Measurements from ENCODE around the gene CENPO. TPM values are rescaled to one million over a fixed set of nuclear protein-coding genes. Genes with fewer than 3 reads are reported as not detected.

CENPO gene
- total RNA-seq, 1 experiment from 2014 or later: 38.6 TPM

DNA sequence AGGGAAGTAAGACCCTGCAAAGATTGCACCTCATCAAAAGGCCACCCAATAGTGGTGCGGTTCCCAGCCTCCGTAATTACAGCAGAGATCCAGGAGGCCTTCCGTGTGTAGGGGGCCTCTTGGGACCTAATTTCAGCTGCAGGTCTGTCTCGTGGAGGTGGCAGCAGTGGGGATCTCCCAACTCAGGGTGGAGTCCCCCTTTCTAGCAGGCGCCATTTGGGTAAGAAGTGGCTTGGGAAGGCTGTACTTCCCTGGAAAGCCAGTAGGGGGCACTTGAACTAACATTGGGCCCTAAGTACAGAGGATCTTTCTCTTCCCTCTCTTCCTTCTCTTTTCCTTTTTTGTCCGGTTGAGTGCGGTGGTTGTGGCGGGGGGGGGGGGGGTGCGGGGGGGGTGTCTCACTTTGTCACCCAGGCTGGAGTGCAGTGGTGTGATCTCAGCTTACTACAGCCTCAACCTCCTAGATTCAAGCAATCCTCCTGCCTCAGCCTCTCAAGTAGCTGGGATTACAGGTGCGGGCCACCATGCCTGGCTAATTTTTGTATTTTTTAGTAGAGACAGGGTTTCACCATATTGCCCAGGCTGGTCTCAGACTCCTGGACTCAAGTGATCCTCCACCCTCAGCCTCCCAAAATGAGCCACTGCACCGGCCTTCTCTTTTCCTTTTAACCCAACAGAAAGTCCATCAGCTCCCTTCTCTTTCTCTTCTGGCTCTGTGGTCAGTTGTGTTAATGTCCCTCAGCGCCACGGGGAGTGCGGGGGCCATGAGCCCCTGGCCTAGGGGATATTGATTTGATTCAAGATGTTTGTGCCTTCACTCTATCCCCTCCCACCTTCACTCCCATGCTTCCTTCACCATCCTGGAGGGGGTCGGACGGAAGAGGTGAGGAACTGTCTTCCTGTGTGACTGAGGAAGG, 32.0 kb downstream of the CENPO start:
- CTCF ChIA-PET: interaction anchor here (0.6 to 3.2 kb wide), 4 partner anchors 13 to 741 kb away, joined by 3 to 42 read pairs (median 5); partner anchors contain the start of genes CENPO and PTRHD1
- no peak for TF ChIP-seq ETV6 (CRISPR knock-in tag; IDR thresholded peaks at IDR 0.05)
- TF ChIP-seq, protein P1, sequence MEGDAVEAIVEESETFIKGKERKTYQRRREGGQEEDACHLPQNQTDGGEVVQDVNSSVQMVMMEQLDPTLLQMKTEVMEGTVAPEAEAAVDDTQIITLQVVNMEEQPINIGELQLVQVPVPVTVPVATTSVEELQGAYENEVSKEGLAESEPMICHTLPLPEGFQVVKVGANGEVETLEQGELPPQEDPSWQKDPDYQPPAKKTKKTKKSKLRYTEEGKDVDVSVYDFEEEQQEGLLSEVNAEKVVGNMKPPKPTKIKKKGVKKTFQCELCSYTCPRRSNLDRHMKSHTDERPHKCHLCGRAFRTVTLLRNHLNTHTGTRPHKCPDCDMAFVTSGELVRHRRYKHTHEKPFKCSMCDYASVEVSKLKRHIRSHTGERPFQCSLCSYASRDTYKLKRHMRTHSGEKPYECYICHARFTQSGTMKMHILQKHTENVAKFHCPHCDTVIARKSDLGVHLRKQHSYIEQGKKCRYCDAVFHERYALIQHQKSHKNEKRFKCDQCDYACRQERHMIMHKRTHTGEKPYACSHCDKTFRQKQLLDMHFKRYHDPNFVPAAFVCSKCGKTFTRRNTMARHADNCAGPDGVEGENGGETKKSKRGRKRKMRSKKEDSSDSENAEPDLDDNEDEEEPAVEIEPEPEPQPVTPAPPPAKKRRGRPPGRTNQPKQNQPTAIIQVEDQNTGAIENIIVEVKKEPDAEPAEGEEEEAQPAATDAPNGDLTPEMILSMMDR (IDR thresholded peaks at IDR 0.05): peak; percentile 29; the same call in 1 of the 2 replicates
- POLR2A ChIA-PET: no interaction called here
- Mint-ChIP-seq H3K27ac (no peak overlapping the region), H3K4me3 (no peak overlapping the region), H3K9me3 (peaks cover 11% of the 10 kb centered on the region; the same call in 1 of the 2 replicates), H3K27me3 (ENCODE audit: low read depth) (no peaks in the 10 kb centered on the region; the same call in 1 of the 2 replicates), H3K36me3 (peaks cover 47% of the 10 kb centered on the region), H3K4me1 (peaks cover 50% of the 10 kb centered on the region)
- DNase-seq (ENCODE audit: low spot score) (peak; percentile 28), ATAC-seq (no peak)

DNA sequence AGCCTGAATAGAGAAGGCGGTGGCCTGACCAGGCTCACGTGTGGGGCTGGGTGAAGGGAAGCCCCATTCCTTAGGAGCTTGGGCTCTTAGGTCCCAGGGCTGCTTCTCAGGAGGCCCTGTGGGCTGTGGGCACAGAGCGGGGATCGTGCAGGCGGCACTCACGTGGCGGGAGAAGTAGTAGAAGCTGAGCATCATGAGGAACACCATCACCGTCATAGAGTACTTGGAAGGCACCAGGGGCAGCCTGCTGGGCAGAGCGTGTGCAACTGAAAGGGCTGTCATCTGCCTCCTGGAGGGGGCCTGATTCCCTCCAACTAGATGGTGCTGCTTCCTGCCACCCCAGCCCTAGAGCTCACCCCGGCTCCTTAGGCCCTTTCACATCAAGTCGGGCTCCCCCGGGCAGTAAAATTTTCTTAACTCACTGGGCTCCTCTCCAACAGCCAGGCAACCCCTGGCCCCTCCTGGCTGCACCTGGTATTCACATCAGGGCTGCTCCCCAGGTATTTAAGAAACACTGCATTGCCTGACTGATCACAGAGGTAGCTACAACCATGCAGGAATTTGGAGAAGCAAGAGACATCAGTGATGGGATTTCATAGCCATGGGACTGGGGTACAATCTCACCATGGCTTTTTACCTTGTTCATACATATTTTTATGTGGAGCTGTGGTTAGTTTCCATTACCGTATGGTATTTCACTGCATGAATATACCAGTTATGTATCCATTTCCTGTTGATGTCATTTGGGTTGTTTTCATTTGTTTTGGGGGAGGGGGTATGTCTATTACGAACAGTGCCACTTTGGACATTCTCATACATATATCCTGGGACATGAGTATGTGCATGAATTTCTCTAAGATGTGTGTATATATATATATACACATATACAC, 32.9 kb downstream of the CENPO start:
- no peaks in the 10 kb centered on the region; the same call in 1 of the 2 replicates for H3K27me3 Mint-ChIP-seq (ENCODE audit: low read depth)
- no peak overlapping the region for H3K27ac Mint-ChIP-seq
- ChIA-PET POLR2A (no interaction called here), CTCF (interaction anchor here (0.5 to 3.2 kb wide), 13 partner anchors 12 to 742 kb away, joined by 3 to 42 read pairs (median 4); partner anchors contain the start of genes CENPO, PTRHD1 and TP53I3)
- peaks cover 43% of the 10 kb centered on the region for H3K4me1 Mint-ChIP-seq
- H3K9me3 Mint-ChIP-seq: peaks cover 11% of the 10 kb centered on the region; the same call in 1 of the 2 replicates
- peaks cover 41% of the 10 kb centered on the region for H3K36me3 Mint-ChIP-seq
- ATAC-seq: no peak
- H3K4me3 Mint-ChIP-seq: no peak overlapping the region
- no peak for TF ChIP-seq SOX15 (CRISPR knock-in tag; IDR thresholded peaks at IDR 0.05)
- TF ChIP-seq, protein P2, sequence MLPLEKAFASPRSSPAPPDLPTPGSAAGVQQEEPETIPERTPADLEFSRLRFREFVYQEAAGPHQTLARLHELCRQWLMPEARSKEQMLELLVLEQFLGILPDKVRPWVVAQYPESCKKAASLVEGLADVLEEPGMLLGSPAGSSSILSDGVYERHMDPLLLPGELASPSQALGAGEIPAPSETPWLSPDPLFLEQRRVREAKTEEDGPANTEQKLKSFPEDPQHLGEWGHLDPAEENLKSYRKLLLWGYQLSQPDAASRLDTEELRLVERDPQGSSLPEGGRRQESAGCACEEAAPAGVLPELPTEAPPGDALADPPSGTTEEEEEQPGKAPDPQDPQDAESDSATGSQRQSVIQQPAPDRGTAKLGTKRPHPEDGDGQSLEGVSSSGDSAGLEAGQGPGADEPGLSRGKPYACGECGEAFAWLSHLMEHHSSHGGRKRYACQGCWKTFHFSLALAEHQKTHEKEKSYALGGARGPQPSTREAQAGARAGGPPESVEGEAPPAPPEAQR (CRISPR knock-in tag; IDR thresholded peaks at IDR 0.05): no peak
- no peak for TF ChIP-seq FOXK1 (CRISPR knock-in tag; IDR thresholded peaks at IDR 0.05)
- TF ChIP-seq NFYB (CRISPR knock-in tag; conservative IDR thresholded peaks at IDR 0.05; ENCODE audit: low read depth): no peak
- no peak for TF ChIP-seq ELF4 (CRISPR knock-in tag; IDR thresholded peaks at IDR 0.05; ENCODE audit: low read depth)
- TF ChIP-seq FOXP1 (CRISPR knock-in tag; IDR thresholded peaks at IDR 0.05; ENCODE audit: borderline replicate concordance): no peak
- TF ChIP-seq ZNF416 (CRISPR knock-in tag; IDR thresholded peaks at IDR 0.05): no peak
- DNase-seq (ENCODE audit: low spot score): peak; percentile 24

DNA sequence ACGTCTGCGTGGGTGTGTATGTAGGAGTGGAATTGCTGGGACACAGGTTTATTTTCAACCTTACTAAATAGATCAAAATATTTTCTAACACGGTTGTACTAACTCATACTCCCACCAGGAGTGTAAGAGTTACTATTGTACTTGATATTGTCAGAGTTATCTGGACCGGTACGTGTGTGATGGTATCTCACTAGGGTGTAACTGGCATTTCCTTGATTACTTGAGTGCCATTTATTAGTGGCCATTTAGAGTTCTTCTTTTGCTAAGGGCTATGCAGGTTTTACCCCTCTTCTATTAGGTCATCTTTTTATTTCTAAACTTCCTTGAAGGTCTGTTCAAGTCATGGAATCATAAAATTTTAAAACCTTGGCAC, 33.5 kb downstream of the CENPO start:
- Mint-ChIP-seq H3K36me3 (peaks cover 39% of the 10 kb centered on the region), H3K4me3 (no peak overlapping the region), H3K27ac (no peak overlapping the region), H3K4me1 (peaks cover 37% of the 10 kb centered on the region), H3K27me3 (ENCODE audit: low read depth) (no peaks in the 10 kb centered on the region; the same call in 1 of the 2 replicates), H3K9me3 (peaks cover 11% of the 10 kb centered on the region; the same call in 1 of the 2 replicates)
- ChIA-PET CTCF (interaction anchor here (0.9 to 3.2 kb wide), 15 partner anchors 12 to 742 kb away, joined by 3 to 42 read pairs (median 6); partner anchors contain the start of genes CENPO, PTRHD1 and TP53I3), POLR2A (no interaction called here)
- DNase-seq (ENCODE audit: low spot score) (no peak), ATAC-seq (no peak)
- TF ChIP-seq, protein P3, sequence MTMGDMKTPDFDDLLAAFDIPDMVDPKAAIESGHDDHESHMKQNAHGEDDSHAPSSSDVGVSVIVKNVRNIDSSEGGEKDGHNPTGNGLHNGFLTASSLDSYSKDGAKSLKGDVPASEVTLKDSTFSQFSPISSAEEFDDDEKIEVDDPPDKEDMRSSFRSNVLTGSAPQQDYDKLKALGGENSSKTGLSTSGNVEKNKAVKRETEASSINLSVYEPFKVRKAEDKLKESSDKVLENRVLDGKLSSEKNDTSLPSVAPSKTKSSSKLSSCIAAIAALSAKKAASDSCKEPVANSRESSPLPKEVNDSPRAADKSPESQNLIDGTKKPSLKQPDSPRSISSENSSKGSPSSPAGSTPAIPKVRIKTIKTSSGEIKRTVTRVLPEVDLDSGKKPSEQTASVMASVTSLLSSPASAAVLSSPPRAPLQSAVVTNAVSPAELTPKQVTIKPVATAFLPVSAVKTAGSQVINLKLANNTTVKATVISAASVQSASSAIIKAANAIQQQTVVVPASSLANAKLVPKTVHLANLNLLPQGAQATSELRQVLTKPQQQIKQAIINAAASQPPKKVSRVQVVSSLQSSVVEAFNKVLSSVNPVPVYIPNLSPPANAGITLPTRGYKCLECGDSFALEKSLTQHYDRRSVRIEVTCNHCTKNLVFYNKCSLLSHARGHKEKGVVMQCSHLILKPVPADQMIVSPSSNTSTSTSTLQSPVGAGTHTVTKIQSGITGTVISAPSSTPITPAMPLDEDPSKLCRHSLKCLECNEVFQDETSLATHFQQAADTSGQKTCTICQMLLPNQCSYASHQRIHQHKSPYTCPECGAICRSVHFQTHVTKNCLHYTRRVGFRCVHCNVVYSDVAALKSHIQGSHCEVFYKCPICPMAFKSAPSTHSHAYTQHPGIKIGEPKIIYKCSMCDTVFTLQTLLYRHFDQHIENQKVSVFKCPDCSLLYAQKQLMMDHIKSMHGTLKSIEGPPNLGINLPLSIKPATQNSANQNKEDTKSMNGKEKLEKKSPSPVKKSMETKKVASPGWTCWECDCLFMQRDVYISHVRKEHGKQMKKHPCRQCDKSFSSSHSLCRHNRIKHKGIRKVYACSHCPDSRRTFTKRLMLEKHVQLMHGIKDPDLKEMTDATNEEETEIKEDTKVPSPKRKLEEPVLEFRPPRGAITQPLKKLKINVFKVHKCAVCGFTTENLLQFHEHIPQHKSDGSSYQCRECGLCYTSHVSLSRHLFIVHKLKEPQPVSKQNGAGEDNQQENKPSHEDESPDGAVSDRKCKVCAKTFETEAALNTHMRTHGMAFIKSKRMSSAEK (CRISPR knock-in tag; IDR thresholded peaks at IDR 0.05; ENCODE audit: borderline replicate concordance): no peak
- TF ChIP-seq FOXJ3 (CRISPR knock-in tag; IDR thresholded peaks at IDR 0.05; ENCODE audit: borderline replicate concordance) (no peak), ZNF671 (CRISPR knock-in tag; IDR thresholded peaks at IDR 0.05) (no peak)
- TF ChIP-seq, protein P4, sequence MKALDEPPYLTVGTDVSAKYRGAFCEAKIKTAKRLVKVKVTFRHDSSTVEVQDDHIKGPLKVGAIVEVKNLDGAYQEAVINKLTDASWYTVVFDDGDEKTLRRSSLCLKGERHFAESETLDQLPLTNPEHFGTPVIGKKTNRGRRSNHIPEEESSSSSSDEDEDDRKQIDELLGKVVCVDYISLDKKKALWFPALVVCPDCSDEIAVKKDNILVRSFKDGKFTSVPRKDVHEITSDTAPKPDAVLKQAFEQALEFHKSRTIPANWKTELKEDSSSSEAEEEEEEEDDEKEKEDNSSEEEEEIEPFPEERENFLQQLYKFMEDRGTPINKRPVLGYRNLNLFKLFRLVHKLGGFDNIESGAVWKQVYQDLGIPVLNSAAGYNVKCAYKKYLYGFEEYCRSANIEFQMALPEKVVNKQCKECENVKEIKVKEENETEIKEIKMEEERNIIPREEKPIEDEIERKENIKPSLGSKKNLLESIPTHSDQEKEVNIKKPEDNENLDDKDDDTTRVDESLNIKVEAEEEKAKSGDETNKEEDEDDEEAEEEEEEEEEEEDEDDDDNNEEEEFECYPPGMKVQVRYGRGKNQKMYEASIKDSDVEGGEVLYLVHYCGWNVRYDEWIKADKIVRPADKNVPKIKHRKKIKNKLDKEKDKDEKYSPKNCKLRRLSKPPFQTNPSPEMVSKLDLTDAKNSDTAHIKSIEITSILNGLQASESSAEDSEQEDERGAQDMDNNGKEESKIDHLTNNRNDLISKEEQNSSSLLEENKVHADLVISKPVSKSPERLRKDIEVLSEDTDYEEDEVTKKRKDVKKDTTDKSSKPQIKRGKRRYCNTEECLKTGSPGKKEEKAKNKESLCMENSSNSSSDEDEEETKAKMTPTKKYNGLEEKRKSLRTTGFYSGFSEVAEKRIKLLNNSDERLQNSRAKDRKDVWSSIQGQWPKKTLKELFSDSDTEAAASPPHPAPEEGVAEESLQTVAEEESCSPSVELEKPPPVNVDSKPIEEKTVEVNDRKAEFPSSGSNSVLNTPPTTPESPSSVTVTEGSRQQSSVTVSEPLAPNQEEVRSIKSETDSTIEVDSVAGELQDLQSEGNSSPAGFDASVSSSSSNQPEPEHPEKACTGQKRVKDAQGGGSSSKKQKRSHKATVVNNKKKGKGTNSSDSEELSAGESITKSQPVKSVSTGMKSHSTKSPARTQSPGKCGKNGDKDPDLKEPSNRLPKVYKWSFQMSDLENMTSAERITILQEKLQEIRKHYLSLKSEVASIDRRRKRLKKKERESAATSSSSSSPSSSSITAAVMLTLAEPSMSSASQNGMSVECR (CRISPR knock-in tag; IDR thresholded peaks at IDR 0.05; ENCODE audit: borderline replicate concordance): no peak
- TF ChIP-seq, protein P5, sequence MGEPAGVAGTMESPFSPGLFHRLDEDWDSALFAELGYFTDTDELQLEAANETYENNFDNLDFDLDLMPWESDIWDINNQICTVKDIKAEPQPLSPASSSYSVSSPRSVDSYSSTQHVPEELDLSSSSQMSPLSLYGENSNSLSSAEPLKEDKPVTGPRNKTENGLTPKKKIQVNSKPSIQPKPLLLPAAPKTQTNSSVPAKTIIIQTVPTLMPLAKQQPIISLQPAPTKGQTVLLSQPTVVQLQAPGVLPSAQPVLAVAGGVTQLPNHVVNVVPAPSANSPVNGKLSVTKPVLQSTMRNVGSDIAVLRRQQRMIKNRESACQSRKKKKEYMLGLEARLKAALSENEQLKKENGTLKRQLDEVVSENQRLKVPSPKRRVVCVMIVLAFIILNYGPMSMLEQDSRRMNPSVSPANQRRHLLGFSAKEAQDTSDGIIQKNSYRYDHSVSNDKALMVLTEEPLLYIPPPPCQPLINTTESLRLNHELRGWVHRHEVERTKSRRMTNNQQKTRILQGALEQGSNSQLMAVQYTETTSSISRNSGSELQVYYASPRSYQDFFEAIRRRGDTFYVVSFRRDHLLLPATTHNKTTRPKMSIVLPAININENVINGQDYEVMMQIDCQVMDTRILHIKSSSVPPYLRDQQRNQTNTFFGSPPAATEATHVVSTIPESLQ (CRISPR knock-in tag; IDR thresholded peaks at IDR 0.05): no peak
